Adrenal gland (tissue), 12 donors: ENCODE results near the gene OPRD1. TPM values are rescaled to one million over a fixed set of nuclear protein-coding genes. Genes with fewer than 3 reads are reported as not detected.

Source experiments
- DNase-seq, 7 donors: peaks; one replicate each; pipeline ENCODE4 v3.0.0-alpha.2; 2019 to 2020
- H3K27ac ChIP-seq, 5 donors: fragments of 200-600 bp; sonication (generic) in 4 of 5; 1 replicate in 3 of 5; 2 replicates in 2 of 5; pipeline versions ENCODE4 v1.5.1 to v1.8.0; 2016 to 2020; ENCODE audit warnings: mild to moderate bottlenecking in 1 of 5
- H3K27me3 ChIP-seq: fragments of 200-600 bp; 2 replicates; pipeline ENCODE4 v1.8.0; 2021
- H3K36me3 ChIP-seq, 2 donors: fragments of 200-600 bp; replicated peaks in 1 of 2; 1 replicate in 1 of 2; 2 replicates in 1 of 2; pipeline versions ENCODE4 v1.5.1 to v1.8.0; 2018 to 2022
- H3K4me1 ChIP-seq, 2 donors: fragments of 200-600 bp; replicated peaks in 1 of 2; 1 replicate in 1 of 2; 2 replicates in 1 of 2; pipeline versions ENCODE4 v1.5.1 to v1.8.0; 2018 to 2021
- H3K4me3 ChIP-seq, 4 donors: fragments of 200-600 bp; sonication (generic) in 3 of 4; one replicate each; pipeline ENCODE4 v1.5.1; 2016 to 2018
- H3K9me3 ChIP-seq, 3 donors: fragments of 200-600 bp; sonication (generic) in 1 of 3; replicated peaks in 1 of 3; 1 replicate in 2 of 3; 2 replicates in 1 of 3; pipeline versions ENCODE4 v1.5.1 to v1.8.0; 2016 to 2021
- POLR2A ChIP-seq, 2 donors: fragments of 450-650 bp; IDR thresholded peaks; one replicate each; pipeline ENCODE4 v1.6.1; 2017; ENCODE audit warnings: antibody characterized with exemption in 2 of 2, mild to moderate bottlenecking in 2 of 2, moderate library complexity in 1 of 2
- WGBS, 4 donors: extraction: QIAGEN DNeasy Blood & Tissue Kit in 2 of 4; methylation state at CpG; one replicate each; pipeline versions ENCODE4 v1.1.5 to v1.1.7; 2013 to 2017; 5-methylcytosine and 5-hydroxymethylcytosine counted together
- intact Hi-C, 2 donors: fragments of 100-400 bp; cut with DNase I; formaldehyde crosslinking; loops; one replicate each; pipeline versions ENCODE4 v1.14.1 to v1.15.0; 2022 to 2023
- polyA plus RNA-seq, 3 donors: library from polyadenylated mRNA; stranded (reverse); fragments of 200-250 nt in 2 of 3; fragments of 350-450 nt in 1 of 3; fragmentation: Illumina TruSeq in 1 of 3; extraction: RNeasy Lipid Tissue Mini Kit (QIAGEN cat#74804) in 1 of 3; gene quantifications; one replicate each; pipeline ENCODE4 v1.2.3, GENCODE V29; 2013 to 2014
- total RNA-seq, 9 donors: library from RNA; depleted of rRNA in 4 of 9; stranded (reverse); fragments of >200 nt in 4 of 9; fragments of 120-200 nt in 1 of 9; fragmentation: NEBNext Ultra II Directional in 1 of 9; extraction: Animal tissue kit (Norgen Biotek cat#: 25700) in 1 of 9; gene quantifications; one replicate each; pipeline versions ENCODE4 v1.1.0 to v1.2.4, GENCODE V29; 2013 to 2023
- TF ChIP-seq, protein P1 (sequence below), 6 experiments: fragments of 450-650 bp in 4 of 6; fragments of 200-600 bp in 2 of 6; sonication (generic) in 1 of 6; IDR thresholded peaks; 1 replicate in 5 of 6; 2 replicates in 1 of 6; pipeline versions ENCODE4 v1.5.1 to v1.8.0; 2016 to 2021; ENCODE audit warnings: antibody characterized with exemption in 6 of 6, mild to moderate bottlenecking in 2 of 6, moderate library complexity in 1 of 6
- donor health status: healthy with polysubstance abuse.
- donor health status: Bipolar disorder and iron deficiency.
- donor health status: DM: yes; HTN: yes; CAD: no.
- donor health status: DM: no; HTN: no; CAD: no.
- donor health status: DM: no; HTN: no; CAD: no.
- donor health status: DM: yes; HTN: yes; CAD: no.

OPRD1 gene
- total and polyA plus RNA-seq, 12 donors, result 0.06 to 1.8 (median 0.35) TPM; not detected in 4

DNA sequence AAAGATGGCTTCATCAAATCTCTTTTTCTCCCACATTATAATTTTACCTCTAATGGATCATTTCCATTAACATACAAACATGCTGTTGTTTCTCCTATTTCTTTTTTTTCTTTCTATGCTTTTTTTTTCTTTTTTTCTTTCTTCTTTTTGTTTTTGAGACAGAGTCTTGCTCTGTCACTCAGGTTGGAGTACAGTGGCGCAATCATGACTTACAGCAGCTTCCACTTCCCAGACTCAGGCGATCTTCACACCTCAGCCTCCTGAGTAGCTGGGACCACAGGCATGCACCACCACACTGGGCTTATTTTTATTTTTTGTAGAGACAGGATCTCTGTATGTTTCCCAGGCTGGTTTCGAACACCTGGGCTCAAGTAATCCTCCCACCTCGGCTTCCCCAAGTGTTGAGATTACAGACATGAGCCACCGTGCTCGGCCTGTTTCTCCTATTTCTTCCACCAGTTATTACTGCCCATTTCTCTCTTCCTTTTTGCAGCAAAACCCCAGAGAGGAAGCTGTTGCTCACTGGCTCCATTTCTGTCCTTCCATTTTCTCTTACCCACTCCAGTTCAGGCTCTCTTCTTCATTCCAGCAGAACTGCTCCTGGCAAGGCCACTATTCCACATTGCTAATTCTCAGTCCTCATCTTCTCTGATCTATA is 32.1 kb upstream of the OPRD1 start:
- intact Hi-C loops, result loop anchor here in 1 of 2 donors (10.0 kb wide), 1 partner anchor 415 kb away; no protein-coding TSS in a partner anchor

DNA sequence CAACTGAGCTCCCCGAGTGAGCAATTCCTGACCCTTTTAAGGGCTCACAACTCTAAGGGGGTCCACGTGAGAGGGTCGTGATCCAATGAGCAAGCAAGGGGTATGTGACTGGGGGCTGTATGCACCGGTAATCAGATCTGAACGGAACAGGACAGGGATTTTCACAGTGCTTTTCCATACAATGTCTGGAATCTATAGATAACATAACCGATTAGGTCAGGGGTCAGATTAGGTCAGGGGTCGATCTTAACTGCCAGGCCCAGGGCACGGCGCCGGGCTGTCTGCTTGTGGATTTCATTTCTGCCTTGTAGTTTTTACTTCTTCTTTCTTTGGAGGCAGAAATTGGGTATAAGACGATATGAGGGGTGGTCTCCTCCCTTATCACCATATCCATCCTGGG is 30.7 kb upstream of the OPRD1 start:
- Histone ChIP-seq H3K36me3 (no peaks in the 10 kb centered on the region), H3K4me3 (no peak overlapping the region), H3K27me3 (no peaks in the 10 kb centered on the region), H3K9me3 (no peaks in the 10 kb centered on the region), H3K4me1 (peaks cover 0 to 16% of the 10 kb centered on the region in 2 donors), H3K27ac (no peak overlapping the region)
- WGBS, 4 donors, result 80 to 89% (median 83%) methylated on average over 10 to 11 of the region's 11 CpGs
- intact Hi-C loops, result loop anchor here in 1 of 2 donors (10.0 kb wide), 1 partner anchor 413 kb away; no protein-coding TSS in a partner anchor
- DNase-seq, result no peak
- TF ChIP-seq, protein P1, sequence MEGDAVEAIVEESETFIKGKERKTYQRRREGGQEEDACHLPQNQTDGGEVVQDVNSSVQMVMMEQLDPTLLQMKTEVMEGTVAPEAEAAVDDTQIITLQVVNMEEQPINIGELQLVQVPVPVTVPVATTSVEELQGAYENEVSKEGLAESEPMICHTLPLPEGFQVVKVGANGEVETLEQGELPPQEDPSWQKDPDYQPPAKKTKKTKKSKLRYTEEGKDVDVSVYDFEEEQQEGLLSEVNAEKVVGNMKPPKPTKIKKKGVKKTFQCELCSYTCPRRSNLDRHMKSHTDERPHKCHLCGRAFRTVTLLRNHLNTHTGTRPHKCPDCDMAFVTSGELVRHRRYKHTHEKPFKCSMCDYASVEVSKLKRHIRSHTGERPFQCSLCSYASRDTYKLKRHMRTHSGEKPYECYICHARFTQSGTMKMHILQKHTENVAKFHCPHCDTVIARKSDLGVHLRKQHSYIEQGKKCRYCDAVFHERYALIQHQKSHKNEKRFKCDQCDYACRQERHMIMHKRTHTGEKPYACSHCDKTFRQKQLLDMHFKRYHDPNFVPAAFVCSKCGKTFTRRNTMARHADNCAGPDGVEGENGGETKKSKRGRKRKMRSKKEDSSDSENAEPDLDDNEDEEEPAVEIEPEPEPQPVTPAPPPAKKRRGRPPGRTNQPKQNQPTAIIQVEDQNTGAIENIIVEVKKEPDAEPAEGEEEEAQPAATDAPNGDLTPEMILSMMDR (IDR thresholded peaks at IDR 0.05), result no peak
- TF ChIP-seq POLR2A (IDR thresholded peaks at IDR 0.05), result no peak

More for the DNA sequence above, 32.1 kb upstream of the OPRD1 start:
- Histone ChIP-seq H3K4me1 (peaks cover under 1 to 24% of the 10 kb centered on the region in 2 donors), H3K4me3 (no peak overlapping the region), H3K9me3 (no peaks in the 10 kb centered on the region), H3K27me3 (no peaks in the 10 kb centered on the region), H3K36me3 (no peaks in the 10 kb centered on the region), H3K27ac (peak overlapping the region in 3 of 5 donors; percentile 11 to 68 (median 49))
- peak in 1 of 7 donors; percentile 13 for DNase-seq
- WGBS, 4 donors, result 73 to 90% (median 83%) methylated on average over 6 of the region's 6 CpGs
- TF ChIP-seq, protein P1 (IDR thresholded peaks at IDR 0.05), result no peak
- TF ChIP-seq POLR2A (IDR thresholded peaks at IDR 0.05), result no peak

DNA sequence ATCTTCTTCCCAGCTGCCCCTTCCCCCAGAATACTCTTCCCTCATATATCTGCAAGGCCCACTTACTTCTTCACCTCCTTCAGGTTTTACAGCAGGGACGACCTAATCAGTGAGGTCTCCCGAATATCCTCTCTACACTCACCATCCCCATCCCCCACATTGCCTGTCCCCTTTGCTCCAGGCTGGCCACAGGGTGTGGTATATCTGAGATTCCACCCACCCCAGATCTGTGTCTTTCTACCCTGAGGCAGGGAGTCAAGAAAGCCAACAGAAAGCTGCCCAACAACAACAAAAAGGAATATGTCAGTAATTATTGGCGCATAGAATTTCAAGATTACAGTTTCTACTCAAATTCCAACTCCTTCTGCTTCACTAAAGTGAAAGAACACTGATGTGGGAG is 30.0 kb upstream of the OPRD1 start:
- whole genome bisulfite sequencing, 4 donors, result 74 to 84% (median 80%) methylated on average over 3 of the region's 3 CpGs
- Histone ChIP-seq H3K27ac (no peak overlapping the region), H3K27me3 (no peaks in the 10 kb centered on the region), H3K4me3 (no peak overlapping the region), H3K4me1 (peaks cover 0 to 16% of the 10 kb centered on the region in 2 donors), H3K36me3 (no peaks in the 10 kb centered on the region), H3K9me3 (no peaks in the 10 kb centered on the region)
- TF ChIP-seq, protein P1 (IDR thresholded peaks at IDR 0.05), result no peak
- no peak for TF ChIP-seq POLR2A (IDR thresholded peaks at IDR 0.05)
- intact Hi-C loops, result loop anchor here in 1 of 2 donors (2.0 to 10.0 kb wide), 2 partner anchors 95 to 413 kb away; no protein-coding TSS in a partner anchor
- DNase-seq, result no peak

DNA sequence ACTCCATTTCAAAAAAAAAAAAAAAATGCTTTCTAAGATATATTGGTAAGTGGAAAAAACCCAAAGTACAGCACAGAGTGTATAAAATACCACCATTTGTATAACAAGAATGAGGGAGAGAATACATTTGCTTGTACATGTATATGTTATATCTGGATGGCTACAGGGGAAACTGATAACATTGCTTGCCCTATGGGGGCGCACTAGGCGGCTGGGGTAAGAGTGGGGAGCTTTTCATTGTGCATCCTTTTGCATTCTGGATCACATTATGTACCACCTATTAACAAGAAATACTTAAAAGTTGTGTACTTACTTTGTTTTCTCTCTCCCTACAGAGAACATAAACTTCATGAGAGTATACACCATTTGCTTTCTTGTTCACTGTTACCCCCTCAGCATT is 28.6 kb upstream of the OPRD1 start:
- H3K27ac ChIP-seq, result no peak overlapping the region
- TF ChIP-seq, protein P1 (IDR thresholded peaks at IDR 0.05), result no peak
- no peak for TF ChIP-seq POLR2A (IDR thresholded peaks at IDR 0.05)
- DNase-seq, result no peak
- H3K27me3 ChIP-seq, result no peaks in the 10 kb centered on the region
- H3K36me3 ChIP-seq, result no peaks in the 10 kb centered on the region
- no peaks in the 10 kb centered on the region for H3K9me3 ChIP-seq
- peaks cover 0 to 16% of the 10 kb centered on the region in 2 donors for H3K4me1 ChIP-seq
- intact Hi-C loops, result loop anchor here in 1 of 2 donors (2.0 to 10.0 kb wide), 2 partner anchors 93 to 411 kb away; no protein-coding TSS in a partner anchor
- H3K4me3 ChIP-seq, result no peak overlapping the region
- whole genome bisulfite sequencing, 4 donors, result 73 to 80% (median 77%) methylated on average over 2 of the region's 2 CpGs
